ENCODE results near the gene SLC10A1. TPM values are rescaled to one million over a fixed set of nuclear protein-coding genes. Genes with fewer than 3 reads are reported as not detected.

The SLC10A1 gene
- total and polyA plus RNA-seq, 3 donors from 2014 or later = 0.30 TPM; not detected in 2

DNA sequence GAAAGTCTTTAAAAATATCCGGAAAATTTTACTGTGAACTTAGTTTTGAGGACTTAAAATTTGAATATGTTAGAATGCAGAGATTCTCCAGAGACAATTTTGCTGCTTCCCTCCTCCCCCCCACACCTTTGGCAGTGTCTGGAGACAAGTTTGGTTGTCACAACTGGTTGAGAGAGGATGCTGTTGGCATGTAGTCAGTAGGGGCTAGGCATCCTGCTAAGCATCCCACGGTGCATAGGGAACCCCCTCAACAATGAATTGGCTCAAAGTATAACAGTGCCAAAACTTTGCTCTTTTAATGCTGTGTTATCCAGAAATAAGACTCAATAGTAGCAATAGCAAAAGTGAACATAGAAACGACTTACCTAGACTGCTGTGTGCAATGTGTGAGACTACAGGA lies 26.5 kb downstream of the SLC10A1 start:
- no peak overlapping the region for H3K4me3 ChIP-seq
- peaks cover 3% of the 10 kb centered on the region for H3K36me3 ChIP-seq (ENCODE audit: low read depth, missing control alignments)
- DNase-seq = no peak
- 73 to 80% methylated on average over 3 of the region's 3 CpGs for WGBS, 2 donors
- H3K4me1 ChIP-seq = peaks cover 24% of the 10 kb centered on the region
- H3K9me3 ChIP-seq = no peaks in the 10 kb centered on the region
- no peaks in the 10 kb centered on the region for H3K27me3 ChIP-seq
- no peak overlapping the region for H3K27ac ChIP-seq
- TF ChIP-seq, protein P1, sequence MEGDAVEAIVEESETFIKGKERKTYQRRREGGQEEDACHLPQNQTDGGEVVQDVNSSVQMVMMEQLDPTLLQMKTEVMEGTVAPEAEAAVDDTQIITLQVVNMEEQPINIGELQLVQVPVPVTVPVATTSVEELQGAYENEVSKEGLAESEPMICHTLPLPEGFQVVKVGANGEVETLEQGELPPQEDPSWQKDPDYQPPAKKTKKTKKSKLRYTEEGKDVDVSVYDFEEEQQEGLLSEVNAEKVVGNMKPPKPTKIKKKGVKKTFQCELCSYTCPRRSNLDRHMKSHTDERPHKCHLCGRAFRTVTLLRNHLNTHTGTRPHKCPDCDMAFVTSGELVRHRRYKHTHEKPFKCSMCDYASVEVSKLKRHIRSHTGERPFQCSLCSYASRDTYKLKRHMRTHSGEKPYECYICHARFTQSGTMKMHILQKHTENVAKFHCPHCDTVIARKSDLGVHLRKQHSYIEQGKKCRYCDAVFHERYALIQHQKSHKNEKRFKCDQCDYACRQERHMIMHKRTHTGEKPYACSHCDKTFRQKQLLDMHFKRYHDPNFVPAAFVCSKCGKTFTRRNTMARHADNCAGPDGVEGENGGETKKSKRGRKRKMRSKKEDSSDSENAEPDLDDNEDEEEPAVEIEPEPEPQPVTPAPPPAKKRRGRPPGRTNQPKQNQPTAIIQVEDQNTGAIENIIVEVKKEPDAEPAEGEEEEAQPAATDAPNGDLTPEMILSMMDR (IDR thresholded peaks at IDR 0.05) = no peak
- no peak for TF ChIP-seq POLR2A (IDR thresholded peaks at IDR 0.05)
- intact Hi-C loops (cut with DNase I; ENCODE audit: low total_unique reads) = no loop called here

GRCh38 chr14:69769623-69770022 lies 27.4 kb downstream of the SLC10A1 start:
- DNase-seq = no peak
- Histone ChIP-seq H3K36me3 (ENCODE audit: low read depth, missing control alignments) (peaks cover 3% of the 10 kb centered on the region), H3K9me3 (no peaks in the 10 kb centered on the region), H3K4me3 (no peak overlapping the region), H3K4me1 (peaks cover 24% of the 10 kb centered on the region), H3K27ac (no peak overlapping the region), H3K27me3 (no peaks in the 10 kb centered on the region)
- intact Hi-C loops (cut with DNase I; ENCODE audit: low total_unique reads) = no loop called here
- 69 to 78% methylated on average over 22 of the region's 22 CpGs for WGBS, 2 donors
- TF ChIP-seq, protein P1 (IDR thresholded peaks at IDR 0.05) = no peak
- TF ChIP-seq POLR2A (IDR thresholded peaks at IDR 0.05) = no peak

- WGBS, 2 donors = 54 to 68% methylated on average over 8 of the region's 8 CpGs
- TF ChIP-seq, protein P1 (IDR thresholded peaks at IDR 0.05) = no peak
- TF ChIP-seq POLR2A (IDR thresholded peaks at IDR 0.05) = no peak
- Histone ChIP-seq H3K4me3 (peak overlapping the region in 1 of 2 donors; percentile 94), H3K27me3 (no peaks in the 10 kb centered on the region), H3K4me1 (peaks cover 24% of the 10 kb centered on the region), H3K9me3 (no peaks in the 10 kb centered on the region), H3K36me3 (ENCODE audit: low read depth, missing control alignments) (peaks cover 3% of the 10 kb centered on the region), H3K27ac (peak overlapping the region in 1 of 2 donors; percentile 100)
- no peak for DNase-seq
- intact Hi-C loops (cut with DNase I; ENCODE audit: low total_unique reads) = no loop called here
Measured at GRCh38 chr14:69768873-69769272, 28.2 kb downstream of the SLC10A1 start.

DNA sequence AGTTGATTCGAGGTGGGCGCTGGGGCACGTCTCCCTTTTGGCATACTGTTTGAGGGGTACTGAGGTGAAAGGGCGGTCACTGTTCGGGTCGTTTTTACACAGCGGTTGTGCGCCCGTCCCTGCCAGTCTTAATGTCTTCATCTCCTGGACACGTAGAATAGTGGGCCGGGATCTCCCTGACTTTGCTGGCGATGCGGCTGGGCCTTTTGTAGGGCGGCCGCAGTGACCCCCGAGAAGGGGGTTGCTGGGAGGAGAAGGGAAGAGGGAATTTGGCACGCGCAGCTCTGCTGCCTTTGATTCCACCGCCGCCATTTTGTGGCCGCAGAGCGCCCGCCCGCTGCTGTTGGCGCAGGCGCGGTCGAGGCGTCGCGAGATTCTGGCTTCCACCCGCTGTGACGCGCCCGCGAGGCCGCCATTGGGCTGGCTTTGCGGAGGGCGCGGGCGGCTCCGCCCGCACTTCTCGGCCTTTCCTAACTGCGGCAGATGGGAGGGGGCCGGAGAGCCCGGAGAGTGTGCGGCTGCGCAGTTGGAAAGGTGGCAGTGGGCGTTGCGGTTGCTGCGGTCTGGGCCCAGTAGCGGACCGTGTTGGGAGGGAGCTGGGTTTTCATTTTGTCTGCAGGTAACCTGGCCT lies 29.6 kb downstream of the SLC10A1 start:
- DNase-seq = peak; percentile 91
- intact Hi-C loops (cut with DNase I; ENCODE audit: low total_unique reads) = no loop called here
- Histone ChIP-seq H3K27ac (peak overlapping the region; percentile 97 to 100), H3K36me3 (ENCODE audit: low read depth, missing control alignments) (peaks cover 3% of the 10 kb centered on the region), H3K27me3 (no peaks in the 10 kb centered on the region), H3K4me3 (peak overlapping the region; percentile 94 to 100), H3K9me3 (no peaks in the 10 kb centered on the region), H3K4me1 (peaks cover 24% of the 10 kb centered on the region)
- peak; percentile 53 for TF ChIP-seq POLR2A (IDR thresholded peaks at IDR 0.05)
- TF ChIP-seq, protein P1 (IDR thresholded peaks at IDR 0.05) = no peak
- WGBS, 2 donors = 0% methylated on average over 20 to 54 of the region's 54 CpGs

DNA sequence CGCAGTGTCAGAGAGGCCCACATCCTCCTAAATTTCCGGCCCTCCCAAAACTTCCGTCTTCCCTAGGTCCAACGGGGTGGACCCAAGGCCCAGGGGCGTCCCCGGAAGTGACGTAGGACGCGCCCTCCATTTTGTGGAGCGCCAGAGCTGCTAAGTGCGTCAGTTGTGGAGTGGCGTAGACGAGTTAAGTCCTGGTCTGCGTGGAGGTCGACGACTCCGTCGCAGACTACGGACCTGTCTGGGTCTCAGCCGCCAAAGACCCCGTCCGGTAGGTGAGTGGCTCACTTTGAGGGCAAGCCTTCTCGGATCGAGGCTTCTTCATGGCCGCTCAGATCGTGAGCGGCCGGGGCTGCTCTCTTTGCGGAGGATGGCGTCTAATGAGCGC lies 30.1 kb downstream of the SLC10A1 start, which contains the start of gene SRSF5:
Gene SRSF5, plus strand, starts transcription at position 159 of the 385 bp plus-strand sequence. CDS start 1,015 bp downstream, outside the sequence.
- Histone ChIP-seq H3K9me3 (no peaks in the 10 kb centered on the region), H3K4me3 (peak within 1 kb of the TSS; percentile 94 to 100), H3K4me1 (peaks cover 24% of the 10 kb centered on the region), H3K36me3 (ENCODE audit: low read depth, missing control alignments) (peaks cover 3% of the 10 kb centered on the region), H3K27me3 (no peaks in the 10 kb centered on the region), H3K27ac (peak within 1 kb of the TSS; percentile 97 to 100)
- WGBS, 2 donors = 0% methylated on average over 15 to 26 of the region's 31 CpGs
- TF ChIP-seq POLR2A (IDR thresholded peaks at IDR 0.05) = peak; percentile 97
- TF ChIP-seq, protein P1 (IDR thresholded peaks at IDR 0.05) = no peak
- intact Hi-C loops (cut with DNase I; ENCODE audit: low total_unique reads) = no loop called here
- DNase-seq = peak; percentile 98
